ENCODE measurements around the gene SHD. TPM values are rescaled to one million over a fixed set of nuclear protein-coding genes. Genes with fewer than 3 reads are reported as not detected.

Gene SHD
- total RNA-seq, 1 experiment from 2014 or later, result 0.46 TPM

GRCh38 chr19:4232614-4233281 lies 46.3 kb upstream of the SHD start:
- no peak overlapping the region for H3K27ac ChIP-seq (ENCODE audit: low read length)

GRCh38 chr19:4233282-4233853 lies 45.7 kb upstream of the SHD start:
- BruUV-seq (replicated peaks), result no TSS peak
- peak; percentile 75 for ATAC-seq
- ChIA-PET CTCF (interaction anchor here (0.8 kb wide), 1 partner anchor 33 kb away, joined by 3 read pairs; no protein-coding TSS in a partner anchor), POLR2A (no interaction called here)
- intact Hi-C loops (cut with micrococcal nuclease; ENCODE audit: unreplicated experiment) (no loop called here), in situ Hi-C loops (cut with HindIII; ENCODE audit: low pct_unique_long_range_greater_than_20kb, low sequenced_read_pairs) (no loop called here)
- peak overlapping the region in 1 of 2 experiments; percentile 9; a peak in 1 of 4 replicates for H3K4me3 ChIP-seq (ENCODE audit: low read depth in 2 of 2, low read length in 2 of 2)
- DNase-seq (ENCODE audit: low read depth, low spot score), result peak; percentile 33
- no peaks in the 10 kb centered on the region for H3K27me3 ChIP-seq (ENCODE audit: control insufficient read depth, insufficient read depth, low read length)
- H3K27ac ChIP-seq (ENCODE audit: low read length), result no peak overlapping the region
- no peaks in the 10 kb centered on the region for H3K9me3 ChIP-seq (ENCODE audit: control insufficient read depth, insufficient read depth, low read depth, low read length)
- no peaks in the 10 kb centered on the region for H3K36me3 ChIP-seq (ENCODE audit: control insufficient read depth, insufficient read depth, low read length)
- no peaks in the 10 kb centered on the region; the same call in 1 of the 2 replicates for H3K4me1 ChIP-seq (ENCODE audit: control insufficient read depth, insufficient read depth, low read length)
- TF ChIP-seq REST (IDR thresholded peaks at IDR 0.05; ENCODE audit: insufficient read depth in 1 of 2, low read depth in 2 of 2, low read length in 1 of 2) (no peak; a peak in 1 of 4 replicates), POLR2AphosphoS5 (IDR thresholded peaks at IDR 0.05; ENCODE audit: low read depth, low read length) (no peak), CTCF (IDR thresholded peaks at IDR 0.05) (peak; percentile 90), SIN3A (IDR thresholded peaks at IDR 0.05; ENCODE audit: borderline replicate concordance, insufficient read depth, low read depth, low read length) (no peak)

More at GRCh38 chr19:4232614-4233281, 46.3 kb upstream of the SHD start:
- Histone ChIP-seq H3K4me1 (ENCODE audit: control insufficient read depth, insufficient read depth, low read length) (no peaks in the 10 kb centered on the region; the same call in 1 of the 2 replicates), H3K9me3 (ENCODE audit: control insufficient read depth, insufficient read depth, low read depth, low read length) (no peaks in the 10 kb centered on the region), H3K4me3 (ENCODE audit: low read depth in 2 of 2, low read length in 2 of 2) (peak overlapping the region in 1 of 2 experiments; percentile 9; a peak in 1 of 4 replicates), H3K27me3 (ENCODE audit: control insufficient read depth, insufficient read depth, low read length) (no peaks in the 10 kb centered on the region; the same call in 1 of the 2 replicates), H3K36me3 (ENCODE audit: control insufficient read depth, insufficient read depth, low read length) (no peaks in the 10 kb centered on the region)
- ATAC-seq (peak; percentile 73), DNase-seq (ENCODE audit: low read depth, low spot score) (no peak)
- BruUV-seq (replicated peaks), result no TSS peak
- in situ Hi-C loops (cut with HindIII; ENCODE audit: low pct_unique_long_range_greater_than_20kb, low sequenced_read_pairs) (no loop called here), intact Hi-C loops (cut with micrococcal nuclease; ENCODE audit: unreplicated experiment) (no loop called here)
- no peak for TF ChIP-seq CTCF (IDR thresholded peaks at IDR 0.05)
- TF ChIP-seq SIN3A (IDR thresholded peaks at IDR 0.05; ENCODE audit: borderline replicate concordance, insufficient read depth, low read depth, low read length), result no peak
- no peak for TF ChIP-seq POLR2AphosphoS5 (IDR thresholded peaks at IDR 0.05; ENCODE audit: low read depth, low read length)
- no peak for TF ChIP-seq REST (IDR thresholded peaks at IDR 0.05; ENCODE audit: insufficient read depth in 1 of 2, low read depth in 2 of 2, low read length in 1 of 2)
- no peak for TF ChIP-seq TCF7L2 (IDR thresholded peaks at IDR 0.05; ENCODE audit: low read depth, low read length)
- ChIA-PET POLR2A (no interaction called here), CTCF (no interaction called here)
